Upper lobe of right lung (tissue), 1 donor: Measurements from ENCODE around the gene GJA5. TPM values are rescaled to one million over a fixed set of nuclear protein-coding genes. Genes with fewer than 3 reads are reported as not detected.

ENCODE experiments used
- ATAC-seq: fragments of 200-7000 bp; cut with Tn5 transposase; one replicate; pipeline ENCODE4 v1.9.1; 2020; ENCODE audit warnings: mild to moderate bottlenecking, moderate library complexity
- DNase-seq: peaks from one replicate; pipeline ENCODE4 v3.0.0-alpha.2; 2020
- H3K27ac ChIP-seq: fragments of 200-600 bp; one replicate; pipeline ENCODE4 v1.8.0; 2022
- H3K27me3 ChIP-seq: fragments of 200-600 bp; one replicate; pipeline ENCODE4 v1.8.0; 2022; ENCODE audit warnings: mild to moderate bottlenecking
- H3K36me3 ChIP-seq: fragments of 200-600 bp; one replicate; pipeline ENCODE4 v1.8.0; 2022
- H3K4me1 ChIP-seq: fragments of 200-600 bp; one replicate; pipeline ENCODE4 v1.8.0; 2022
- H3K4me3 ChIP-seq: fragments of 200-600 bp; one replicate; pipeline ENCODE4 v1.8.0; 2022; ENCODE audit warnings: mild to moderate bottlenecking
- H3K9me3 ChIP-seq: fragments of 200-600 bp; one replicate; pipeline ENCODE4 v1.8.0; 2022
- intact Hi-C: fragments of 100-400 bp; cut with DNase I; formaldehyde crosslinking; loops from one replicate; pipeline ENCODE4 v1.11.0; 2022
- total RNA-seq: library from RNA; stranded (reverse); fragmentation: NEBNext Ultra II Directional; extraction: Animal tissue kit (Norgen Biotek cat#: 25700); gene quantifications from one replicate; pipeline ENCODE4 v1.2.1, GENCODE V29; 2021
- TF ChIP-seq, protein P1 (sequence below): fragments of 200-600 bp; IDR thresholded peaks from one replicate; pipeline ENCODE4 v1.8.0; 2022; ENCODE audit warnings: antibody characterized with exemption
- donor health status: DM: no; HTN: yes; CAD: no; lungs with severe emphysema.

Gene GJA5
- total RNA-seq, 1 donor from 2014 or later, result 62.2 TPM

DNA sequence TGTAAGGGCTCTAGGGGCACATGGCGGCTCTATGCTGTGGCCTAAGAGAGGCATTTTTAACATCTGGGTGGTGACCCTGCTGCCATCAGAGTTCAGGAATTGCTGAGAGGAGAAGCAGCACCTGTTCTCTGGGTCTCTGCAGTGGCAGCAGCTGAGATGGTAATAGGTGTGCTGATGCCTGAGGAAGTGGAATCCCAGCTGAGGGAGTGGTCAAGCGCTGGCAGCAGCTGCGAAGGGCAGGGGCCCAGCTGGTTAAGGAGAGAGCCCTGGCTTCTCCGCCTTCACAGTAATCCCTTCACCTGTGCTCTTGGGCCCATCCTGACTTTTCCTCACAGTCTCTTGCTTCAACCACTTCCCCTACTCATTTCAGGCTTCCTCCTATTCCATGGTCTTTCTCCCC, 39.8 kb downstream of the GJA5 start:
- ATAC-seq, result no peak
- Histone ChIP-seq H3K27me3 (no peaks in the 10 kb centered on the region), H3K4me1 (no peaks in the 10 kb centered on the region), H3K4me3 (no peak overlapping the region), H3K9me3 (no peaks in the 10 kb centered on the region), H3K27ac (no peak overlapping the region), H3K36me3 (no peaks in the 10 kb centered on the region)
- intact Hi-C loops, result loop anchor here (5.0 kb wide), 1 partner anchor 172 kb away; no protein-coding TSS in a partner anchor
- DNase-seq, result no peak
- TF ChIP-seq, protein P1, sequence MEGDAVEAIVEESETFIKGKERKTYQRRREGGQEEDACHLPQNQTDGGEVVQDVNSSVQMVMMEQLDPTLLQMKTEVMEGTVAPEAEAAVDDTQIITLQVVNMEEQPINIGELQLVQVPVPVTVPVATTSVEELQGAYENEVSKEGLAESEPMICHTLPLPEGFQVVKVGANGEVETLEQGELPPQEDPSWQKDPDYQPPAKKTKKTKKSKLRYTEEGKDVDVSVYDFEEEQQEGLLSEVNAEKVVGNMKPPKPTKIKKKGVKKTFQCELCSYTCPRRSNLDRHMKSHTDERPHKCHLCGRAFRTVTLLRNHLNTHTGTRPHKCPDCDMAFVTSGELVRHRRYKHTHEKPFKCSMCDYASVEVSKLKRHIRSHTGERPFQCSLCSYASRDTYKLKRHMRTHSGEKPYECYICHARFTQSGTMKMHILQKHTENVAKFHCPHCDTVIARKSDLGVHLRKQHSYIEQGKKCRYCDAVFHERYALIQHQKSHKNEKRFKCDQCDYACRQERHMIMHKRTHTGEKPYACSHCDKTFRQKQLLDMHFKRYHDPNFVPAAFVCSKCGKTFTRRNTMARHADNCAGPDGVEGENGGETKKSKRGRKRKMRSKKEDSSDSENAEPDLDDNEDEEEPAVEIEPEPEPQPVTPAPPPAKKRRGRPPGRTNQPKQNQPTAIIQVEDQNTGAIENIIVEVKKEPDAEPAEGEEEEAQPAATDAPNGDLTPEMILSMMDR, result no peak

DNA sequence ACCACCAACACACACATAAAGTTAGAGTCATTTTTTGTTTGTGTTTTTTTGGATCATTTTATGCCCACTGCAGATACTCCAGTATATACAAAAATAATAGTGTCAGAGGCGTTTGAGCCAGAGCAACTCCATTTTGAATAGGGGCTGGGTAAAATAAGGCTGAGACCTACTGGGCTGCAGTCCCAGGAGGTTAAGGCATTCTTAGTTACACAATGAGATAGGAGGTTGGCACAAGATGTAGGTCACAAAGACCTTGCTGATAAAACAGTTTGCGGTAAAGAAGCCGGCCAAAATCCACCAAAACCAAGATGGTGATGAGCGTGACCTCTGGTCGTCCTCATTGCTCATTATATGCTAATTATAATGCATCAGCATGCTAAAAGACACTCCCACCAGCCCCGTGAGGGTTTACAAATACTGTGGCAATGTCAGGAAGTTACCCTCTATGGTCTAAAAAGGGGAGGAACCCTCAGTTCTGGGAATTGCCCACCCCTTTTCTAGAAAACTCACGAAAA, 40.6 kb downstream of the GJA5 start:
- no peak overlapping the region for H3K27ac ChIP-seq
- intact Hi-C loops, result loop anchor here (5.0 kb wide), 1 partner anchor 173 kb away; no protein-coding TSS in a partner anchor
- H3K27me3 ChIP-seq, result no peaks in the 10 kb centered on the region
- H3K4me3 ChIP-seq, result no peak overlapping the region
- H3K4me1 ChIP-seq, result no peaks in the 10 kb centered on the region
- TF ChIP-seq, protein P1, result no peak
- H3K9me3 ChIP-seq, result no peaks in the 10 kb centered on the region
- H3K36me3 ChIP-seq, result no peaks in the 10 kb centered on the region
- no peak for ATAC-seq
- no peak for DNase-seq

DNA sequence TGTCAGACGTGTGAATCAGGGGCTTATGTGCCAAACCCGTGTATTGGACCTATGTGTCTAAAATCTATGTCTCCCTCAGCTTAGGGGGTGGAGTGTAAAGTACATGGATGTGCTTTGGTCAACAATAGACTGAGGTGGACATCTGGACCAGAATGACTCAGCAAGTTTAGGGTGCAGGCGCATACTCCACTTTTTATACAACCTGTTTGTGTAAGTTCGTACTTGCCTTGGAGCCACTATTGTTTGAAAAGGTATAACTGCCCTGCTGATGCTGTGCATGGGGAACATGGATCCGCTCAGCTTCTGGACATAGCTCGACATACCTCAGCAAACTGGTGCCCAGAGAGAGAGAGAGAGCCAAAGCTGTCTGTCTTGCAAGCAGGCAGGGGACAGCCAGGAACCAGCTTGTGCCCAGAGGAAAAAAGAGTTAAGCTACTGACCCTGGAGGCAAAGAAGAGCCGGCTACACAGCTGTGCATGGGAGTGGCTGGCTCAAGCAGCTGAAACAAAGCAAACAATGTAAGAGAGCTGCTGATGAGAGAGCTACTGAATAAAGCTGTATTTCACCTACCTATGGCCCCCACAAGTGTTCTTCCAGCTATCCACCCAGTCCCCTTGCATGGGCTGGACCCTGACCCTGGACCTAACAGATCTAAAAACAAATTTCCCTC, 41.2 kb downstream of the GJA5 start:
- H3K27ac ChIP-seq, result no peak overlapping the region
- no peaks in the 10 kb centered on the region for H3K4me1 ChIP-seq
- intact Hi-C loops, result no loop called here
- ATAC-seq, result no peak
- no peak overlapping the region for H3K4me3 ChIP-seq
- H3K36me3 ChIP-seq, result no peaks in the 10 kb centered on the region
- H3K27me3 ChIP-seq, result no peaks in the 10 kb centered on the region
- no peaks in the 10 kb centered on the region for H3K9me3 ChIP-seq
- no peak for DNase-seq
- TF ChIP-seq, protein P1, result no peak

DNA sequence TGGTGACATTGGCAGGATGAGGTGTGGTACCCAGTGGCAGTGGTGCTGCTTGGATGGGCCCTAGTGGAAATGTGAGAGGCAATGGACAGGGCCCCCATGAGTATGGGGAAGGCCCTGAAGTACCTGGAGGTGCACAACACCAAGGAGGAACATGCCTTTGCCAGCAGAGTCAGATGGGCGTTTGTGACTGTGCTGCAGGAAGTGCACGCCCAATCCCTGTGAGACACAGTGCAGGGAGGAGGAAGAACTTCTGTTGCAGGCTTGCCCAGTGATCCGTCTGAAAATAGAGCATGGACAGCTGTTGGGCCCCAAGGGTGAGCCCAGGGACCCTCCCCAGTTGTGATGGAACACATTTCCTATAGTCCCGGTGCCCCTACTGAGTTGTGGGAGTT, 42.7 kb downstream of the GJA5 start:
- Histone ChIP-seq H3K4me3 (no peak overlapping the region), H3K9me3 (no peaks in the 10 kb centered on the region), H3K4me1 (no peaks in the 10 kb centered on the region), H3K36me3 (no peaks in the 10 kb centered on the region), H3K27me3 (peaks cover 5% of the 10 kb centered on the region), H3K27ac (no peak overlapping the region)
- ATAC-seq (peak; percentile 66), DNase-seq (no peak)
- TF ChIP-seq, protein P1, result no peak
- intact Hi-C loops, result no loop called here

DNA sequence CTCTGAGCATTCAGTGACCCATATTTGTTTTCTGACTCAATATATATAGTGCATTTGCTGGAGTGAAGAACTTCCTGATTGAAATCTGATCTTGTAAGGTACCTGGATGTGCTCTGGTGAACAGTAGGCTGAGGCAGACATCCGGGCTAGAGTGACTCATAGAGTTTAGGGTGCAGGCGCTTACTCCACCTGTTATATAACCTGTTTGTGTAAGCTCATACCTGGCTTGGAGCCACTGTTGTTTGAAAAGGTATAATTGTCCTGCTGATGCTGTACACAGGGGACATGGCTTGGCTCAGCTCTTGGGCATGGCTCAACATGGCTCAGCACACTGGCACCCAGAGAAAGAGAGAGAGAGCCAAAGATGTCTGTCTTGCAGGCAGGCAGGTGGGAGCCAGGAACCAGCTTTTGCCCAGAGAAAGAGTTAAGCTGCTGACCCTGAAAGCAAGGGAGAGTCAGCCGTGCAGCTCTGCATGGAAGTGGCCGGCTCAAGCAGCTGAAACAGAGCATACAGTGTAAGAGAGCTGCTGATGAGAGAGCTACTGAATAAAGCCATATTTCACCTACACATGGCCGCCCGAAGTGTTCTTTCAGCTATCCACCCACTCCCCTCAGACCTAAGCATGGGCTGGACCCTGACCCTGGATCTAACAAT, 43.2 kb downstream of the GJA5 start:
- TF ChIP-seq, protein P1, result no peak
- H3K27me3 ChIP-seq, result peaks cover 5% of the 10 kb centered on the region
- intact Hi-C loops, result no loop called here
- no peak overlapping the region for H3K27ac ChIP-seq
- no peaks in the 10 kb centered on the region for H3K4me1 ChIP-seq
- no peaks in the 10 kb centered on the region for H3K9me3 ChIP-seq
- no peaks in the 10 kb centered on the region for H3K36me3 ChIP-seq
- ATAC-seq, result peak; percentile 57
- no peak overlapping the region for H3K4me3 ChIP-seq
- DNase-seq, result no peak
